ENCODE results near the gene POU6F2.

Gene POU6F2

GRCh38 chr7:39248692-39249090, 271.0 kb downstream of the POU6F2 start:
- no peaks in the 10 kb centered on the region for H3K9me3 ChIP-seq (ENCODE audit: control insufficient read depth, insufficient read depth, low read depth, low read length)
- CTCF ChIA-PET = no interaction called here
- H3K4me3 ChIP-seq (ENCODE audit: low read depth, low read length) = no peak overlapping the region
- POLR2A ChIA-PET = no interaction called here
- peaks cover 11% of the 10 kb centered on the region for H3K4me1 ChIP-seq (ENCODE audit: control insufficient read depth, insufficient read depth, low read length)
- TF ChIP-seq ZNF121 (tag by site-specific recombination; IDR thresholded peaks at IDR 0.05) (no peak), RBAK (tag by site-specific recombination; IDR thresholded peaks at IDR 0.05) (no peak), SCRT1 (tag by site-specific recombination; IDR thresholded peaks at IDR 0.05; ENCODE audit: borderline replicate concordance) (no peak), ZNF521 (tag by site-specific recombination; IDR thresholded peaks at IDR 0.05) (no peak), ZNF37A (tag by site-specific recombination; IDR thresholded peaks at IDR 0.05) (no peak), YY1 (tag by site-specific recombination; IDR thresholded peaks at IDR 0.05) (no peak), ZNF785 (tag by site-specific recombination; IDR thresholded peaks at IDR 0.05) (no peak), ZFP3 (tag by site-specific recombination; IDR thresholded peaks at IDR 0.05; ENCODE audit: low read depth) (no peak), ZBTB20 (tag by site-specific recombination; IDR thresholded peaks at IDR 0.05) (no peak)
- no peaks in the 10 kb centered on the region for H3K36me3 ChIP-seq (ENCODE audit: control insufficient read depth in 2 of 2, insufficient read depth in 1 of 2, low read length in 2 of 2)
- no peak overlapping the region for H3K27ac ChIP-seq (ENCODE audit: extremely low read depth, low read depth, low read length)

- no peaks in the 10 kb centered on the region for H3K9me3 ChIP-seq (ENCODE audit: control insufficient read depth, insufficient read depth, low read depth, low read length)
- no peak overlapping the region for H3K4me3 ChIP-seq (ENCODE audit: low read depth, low read length)
- TF ChIP-seq ZNF561 (tag by site-specific recombination; IDR thresholded peaks at IDR 0.05; ENCODE audit: borderline replicate concordance) = no peak
- H3K36me3 ChIP-seq (ENCODE audit: control insufficient read depth in 2 of 2, insufficient read depth in 1 of 2, low read length in 2 of 2) = no peaks in the 10 kb centered on the region
- ChIA-PET POLR2A (no interaction called here), CTCF (no interaction called here)
- no peak overlapping the region for H3K27ac ChIP-seq (ENCODE audit: extremely low read depth, low read depth, low read length)
- peaks cover 11% of the 10 kb centered on the region for H3K4me1 ChIP-seq (ENCODE audit: control insufficient read depth, insufficient read depth, low read length)
These were observed 272.0 kb downstream of the POU6F2 start for GRCh38 chr7:39249635-39250152.

- ChIA-PET CTCF (interaction anchor here (0.9 to 1.0 kb wide), 2 partner anchors 105 to 201 kb away, joined by 3 read pairs; no protein-coding TSS in a partner anchor), POLR2A (no interaction called here)
- no peaks in the 10 kb centered on the region for H3K36me3 ChIP-seq (ENCODE audit: control insufficient read depth in 2 of 2, insufficient read depth in 1 of 2, low read length in 2 of 2)
- peaks cover 9% of the 10 kb centered on the region for H3K4me1 ChIP-seq (ENCODE audit: control insufficient read depth, insufficient read depth, low read length)
- no peaks in the 10 kb centered on the region for H3K9me3 ChIP-seq (ENCODE audit: control insufficient read depth, insufficient read depth, low read depth, low read length)
- no peak overlapping the region for H3K27ac ChIP-seq (ENCODE audit: extremely low read depth, low read depth, low read length)
- TF ChIP-seq ZNF335 (tag by site-specific recombination; conservative IDR thresholded peaks at IDR 0.05) = no peak
- no peak for TF ChIP-seq EGR2 (tag by site-specific recombination; IDR thresholded peaks at IDR 0.05; ENCODE audit: low read depth)
- no peak for TF ChIP-seq GLIS2 (tag by site-specific recombination; IDR thresholded peaks at IDR 0.05)
- no peak for TF ChIP-seq ZNF155 (tag by site-specific recombination; IDR thresholded peaks at IDR 0.05)
- no peak for TF ChIP-seq ZNF530 (tag by site-specific recombination; IDR thresholded peaks at IDR 0.05; ENCODE audit: low read depth)
- TF ChIP-seq ZNF658 (tag by site-specific recombination; IDR thresholded peaks at IDR 0.05) = no peak
- TF ChIP-seq ZBTB26 (tag by site-specific recombination; optimal IDR thresholded peaks at IDR 0.05) = no peak
- TF ChIP-seq ZNF37A (tag by site-specific recombination; IDR thresholded peaks at IDR 0.05) = no peak
- H3K4me3 ChIP-seq (ENCODE audit: low read depth, low read length) = no peak overlapping the region
These were observed 275.2 kb downstream of the POU6F2 start for GRCh38 chr7:39252916-39253315.

GRCh38 chr7:39259391-39260003, 281.8 kb downstream of the POU6F2 start:
- Histone ChIP-seq H3K27ac (ENCODE audit: extremely low read depth, low read depth, low read length) (no peak overlapping the region), H3K4me1 (ENCODE audit: control insufficient read depth, insufficient read depth, low read length) (no peaks in the 10 kb centered on the region), H3K4me3 (ENCODE audit: low read depth, low read length) (no peak overlapping the region), H3K9me3 (ENCODE audit: control insufficient read depth, insufficient read depth, low read depth, low read length) (no peaks in the 10 kb centered on the region), H3K36me3 (ENCODE audit: control insufficient read depth in 2 of 2, insufficient read depth in 1 of 2, low read length in 2 of 2) (peaks cover 0 to 5% of the 10 kb centered on the region in 2 experiments; a peak in 1 of 3 replicates)
- TF ChIP-seq KLF17 (tag by site-specific recombination; IDR thresholded peaks at IDR 0.05) = no peak
- no peak for TF ChIP-seq ZNF521 (tag by site-specific recombination; IDR thresholded peaks at IDR 0.05)
- TF ChIP-seq ZNF621 (tag by site-specific recombination; IDR thresholded peaks at IDR 0.05) = no peak
- no peak for TF ChIP-seq ZNF658 (tag by site-specific recombination; IDR thresholded peaks at IDR 0.05)
- ChIA-PET CTCF (no interaction called here), POLR2A (no interaction called here)

All from HEK293 (cell line).